ENCODE measurements around the gene UGT1A5.

The UGT1A5 gene

GRCh38 chr2:233798335-233799086 lies 85.8 kb downstream of the UGT1A5 start:
- ATAC-seq (no peak), DNase-seq (no peak)
- no peaks in the 10 kb centered on the region for H3K4me1 Mint-ChIP-seq
- peaks cover 6% of the 10 kb centered on the region for H3K9me3 Mint-ChIP-seq
- H3K27me3 Mint-ChIP-seq, result peaks cover 10% of the 10 kb centered on the region
- H3K36me3 Mint-ChIP-seq (ENCODE audit: low read depth), result no peaks in the 10 kb centered on the region
- no peak overlapping the region for H3K27ac Mint-ChIP-seq
- no peak overlapping the region for H3K4me3 Mint-ChIP-seq

GRCh38 chr2:233799087-233799665 lies 86.5 kb downstream of the UGT1A5 start:
- Mint-ChIP-seq H3K4me1 (no peaks in the 10 kb centered on the region), H3K4me3 (no peak overlapping the region), H3K36me3 (ENCODE audit: low read depth) (no peaks in the 10 kb centered on the region), H3K27ac (no peak overlapping the region), H3K27me3 (peaks cover 12% of the 10 kb centered on the region), H3K9me3 (peaks cover 6% of the 10 kb centered on the region)
- DNase-seq (no peak), ATAC-seq (no peak)

GRCh38 chr2:233799716-233800115 lies 87.0 kb downstream of the UGT1A5 start:
- peaks cover 13% of the 10 kb centered on the region for H3K27me3 Mint-ChIP-seq
- H3K4me1 Mint-ChIP-seq, result no peaks in the 10 kb centered on the region
- DNase-seq, result no peak
- ATAC-seq, result no peak
- no peaks in the 10 kb centered on the region for H3K36me3 Mint-ChIP-seq (ENCODE audit: low read depth)
- no peak overlapping the region for H3K27ac Mint-ChIP-seq
- H3K9me3 Mint-ChIP-seq, result peaks cover 6% of the 10 kb centered on the region
- H3K4me3 Mint-ChIP-seq, result no peak overlapping the region

- Mint-ChIP-seq H3K9me3 (peaks cover 6% of the 10 kb centered on the region), H3K27ac (no peak overlapping the region), H3K4me1 (no peaks in the 10 kb centered on the region), H3K27me3 (peaks cover 17% of the 10 kb centered on the region), H3K36me3 (ENCODE audit: low read depth) (no peaks in the 10 kb centered on the region), H3K4me3 (no peak overlapping the region)
- ATAC-seq (no peak), DNase-seq (no peak)
These were observed 87.5 kb downstream of the UGT1A5 start for GRCh38 chr2:233800208-233800607.

- Mint-ChIP-seq H3K27me3 (peaks cover 17% of the 10 kb centered on the region), H3K4me3 (no peak overlapping the region), H3K36me3 (ENCODE audit: low read depth) (no peaks in the 10 kb centered on the region), H3K9me3 (peaks cover 6% of the 10 kb centered on the region), H3K27ac (no peak overlapping the region), H3K4me1 (no peaks in the 10 kb centered on the region)
- ATAC-seq, result peak; percentile 68
- DNase-seq, result peak; percentile 12
These were observed 88.8 kb downstream of the UGT1A5 start for GRCh38 chr2:233801357-233802131.

GRCh38 chr2:233802132-233802815 lies 89.6 kb downstream of the UGT1A5 start:
- Mint-ChIP-seq H3K27ac (no peak overlapping the region), H3K4me1 (no peaks in the 10 kb centered on the region), H3K9me3 (peaks cover 6% of the 10 kb centered on the region), H3K36me3 (ENCODE audit: low read depth) (no peaks in the 10 kb centered on the region), H3K4me3 (no peak overlapping the region), H3K27me3 (peaks cover 17% of the 10 kb centered on the region)
- no peak for ATAC-seq
- DNase-seq, result no peak

GRCh38 chr2:233803292-233803911 lies 90.7 kb downstream of the UGT1A5 start:
- H3K4me3 Mint-ChIP-seq, result no peak overlapping the region
- peaks cover 6% of the 10 kb centered on the region for H3K9me3 Mint-ChIP-seq
- DNase-seq (no peak), ATAC-seq (no peak)
- H3K4me1 Mint-ChIP-seq, result no peaks in the 10 kb centered on the region
- peaks cover 17% of the 10 kb centered on the region for H3K27me3 Mint-ChIP-seq
- H3K27ac Mint-ChIP-seq, result no peak overlapping the region
- H3K36me3 Mint-ChIP-seq (ENCODE audit: low read depth), result no peaks in the 10 kb centered on the region

- Mint-ChIP-seq H3K4me1 (no peaks in the 10 kb centered on the region), H3K4me3 (no peak overlapping the region), H3K36me3 (ENCODE audit: low read depth) (no peaks in the 10 kb centered on the region)
These were observed 91.3 kb downstream of the UGT1A5 start for GRCh38 chr2:233803994-233804393.

GRCh38 chr2:233807215-233807865 lies 94.6 kb downstream of the UGT1A5 start:
- DNase-seq, result no peak
- Mint-ChIP-seq H3K27ac (no peak overlapping the region), H3K36me3 (ENCODE audit: low read depth) (no peaks in the 10 kb centered on the region), H3K27me3 (peaks cover 24% of the 10 kb centered on the region), H3K9me3 (no peaks in the 10 kb centered on the region), H3K4me3 (no peak overlapping the region), H3K4me1 (no peaks in the 10 kb centered on the region)
- no peak for ATAC-seq

More at GRCh38 chr2:233803994-233804393, 91.3 kb downstream of the UGT1A5 start:
- peaks cover 6% of the 10 kb centered on the region for H3K9me3 Mint-ChIP-seq
- H3K27me3 Mint-ChIP-seq, result peaks cover 17% of the 10 kb centered on the region
- H3K27ac Mint-ChIP-seq, result no peak overlapping the region
- ATAC-seq, result no peak
- DNase-seq, result no peak

GRCh38 chr2:233807966-233808935 lies 95.5 kb downstream of the UGT1A5 start:
- no peaks in the 10 kb centered on the region for H3K9me3 Mint-ChIP-seq
- no peaks in the 10 kb centered on the region for H3K4me1 Mint-ChIP-seq
- peaks cover 15% of the 10 kb centered on the region for H3K27me3 Mint-ChIP-seq
- DNase-seq (no peak), ATAC-seq (no peak)
- H3K36me3 Mint-ChIP-seq (ENCODE audit: low read depth), result no peaks in the 10 kb centered on the region
- no peak overlapping the region for H3K27ac Mint-ChIP-seq
- no peak overlapping the region for H3K4me3 Mint-ChIP-seq

GRCh38 chr2:233810385-233810784 lies 97.7 kb downstream of the UGT1A5 start:
- Mint-ChIP-seq H3K27me3 (peaks cover 7% of the 10 kb centered on the region), H3K4me3 (no peak overlapping the region), H3K27ac (no peak overlapping the region), H3K36me3 (ENCODE audit: low read depth) (no peaks in the 10 kb centered on the region), H3K4me1 (no peaks in the 10 kb centered on the region), H3K9me3 (no peaks in the 10 kb centered on the region)
- DNase-seq (no peak), ATAC-seq (no peak)

- Mint-ChIP-seq H3K36me3 (ENCODE audit: low read depth) (no peaks in the 10 kb centered on the region), H3K4me3 (no peak overlapping the region), H3K9me3 (no peaks in the 10 kb centered on the region), H3K4me1 (no peaks in the 10 kb centered on the region), H3K27me3 (peaks cover 7% of the 10 kb centered on the region), H3K27ac (no peak overlapping the region)
- DNase-seq (no peak), ATAC-seq (no peak)
These were observed 98.4 kb downstream of the UGT1A5 start for GRCh38 chr2:233811087-233811486.

GRCh38 chr2:233811732-233812131 lies 99.0 kb downstream of the UGT1A5 start:
- Mint-ChIP-seq H3K27me3 (peaks cover 7% of the 10 kb centered on the region), H3K36me3 (ENCODE audit: low read depth) (no peaks in the 10 kb centered on the region), H3K4me3 (no peak overlapping the region), H3K27ac (no peak overlapping the region), H3K9me3 (no peaks in the 10 kb centered on the region), H3K4me1 (no peaks in the 10 kb centered on the region)
- ATAC-seq (no peak), DNase-seq (no peak)
